ENCODE results near the gene FAM117A. TPM values are rescaled to one million over a fixed set of nuclear protein-coding genes. Genes with fewer than 3 reads are reported as not detected.

The FAM117A gene
- polyA plus RNA-seq, 2 donors, result 4.8 to 5.9 TPM

GRCh38 chr17:49755663-49756283 is 8.2 kb downstream of the FAM117A start:
- Histone ChIP-seq H3K36me3 (ENCODE audit: control insufficient read depth in 2 of 2, insufficient read depth in 2 of 2, low read length in 1 of 2) (no peaks in the 10 kb centered on the region), H3K4me1 (ENCODE audit: control insufficient read depth in 2 of 2, insufficient read depth in 2 of 2, low read length in 1 of 2) (peaks cover 0 to 3% of the 10 kb centered on the region in 2 donors), H3K27me3 (ENCODE audit: control insufficient read depth in 1 of 2, insufficient read depth in 2 of 2, low read length in 2 of 2) (no peaks in the 10 kb centered on the region), H3K27ac (ENCODE audit: low read depth in 2 of 2, low read length in 1 of 2) (no peak overlapping the region), H3K9me3 (ENCODE audit: control insufficient read depth in 2 of 2, insufficient read depth in 1 of 2, low read depth in 1 of 2, low read length in 1 of 2) (no peaks in the 10 kb centered on the region), H3K4me3 (ENCODE audit: low read depth in 1 of 2, low read length in 2 of 2) (no peak overlapping the region)
- 79 to 82% methylated on average over 4 of the region's 4 CpGs for WGBS, 2 donors

GRCh38 chr17:49753959-49754391 is 10.0 kb downstream of the FAM117A start:
- Histone ChIP-seq H3K36me3 (ENCODE audit: control insufficient read depth in 2 of 2, insufficient read depth in 2 of 2, low read length in 1 of 2) (no peaks in the 10 kb centered on the region), H3K4me1 (ENCODE audit: control insufficient read depth in 2 of 2, insufficient read depth in 2 of 2, low read length in 1 of 2) (peaks cover 0 to 3% of the 10 kb centered on the region in 2 donors), H3K27ac (ENCODE audit: low read depth in 2 of 2, low read length in 1 of 2) (no peak overlapping the region), H3K9me3 (ENCODE audit: control insufficient read depth in 2 of 2, insufficient read depth in 1 of 2, low read depth in 1 of 2, low read length in 1 of 2) (no peaks in the 10 kb centered on the region), H3K27me3 (ENCODE audit: control insufficient read depth in 1 of 2, insufficient read depth in 2 of 2, low read length in 2 of 2) (no peaks in the 10 kb centered on the region), H3K4me3 (ENCODE audit: low read depth in 1 of 2, low read length in 2 of 2) (no peak overlapping the region)
- 69 to 81% methylated on average over 8 of the region's 8 CpGs for WGBS, 2 donors

GRCh38 chr17:49752508-49752907 is 11.4 kb downstream of the FAM117A start:
- H3K9me3 ChIP-seq (ENCODE audit: control insufficient read depth in 2 of 2, insufficient read depth in 1 of 2, low read depth in 1 of 2, low read length in 1 of 2), result no peaks in the 10 kb centered on the region
- H3K4me1 ChIP-seq (ENCODE audit: control insufficient read depth in 2 of 2, insufficient read depth in 2 of 2, low read length in 1 of 2), result peaks cover 0 to 3% of the 10 kb centered on the region in 2 donors
- H3K4me3 ChIP-seq (ENCODE audit: low read depth in 1 of 2, low read length in 2 of 2), result no peak overlapping the region
- H3K27me3 ChIP-seq (ENCODE audit: control insufficient read depth in 1 of 2, insufficient read depth in 2 of 2, low read length in 2 of 2), result no peaks in the 10 kb centered on the region
- no peak overlapping the region for H3K27ac ChIP-seq (ENCODE audit: low read depth in 2 of 2, low read length in 1 of 2)
- WGBS, 2 donors, result 86 to 94% methylated on average over 3 of the region's 3 CpGs
- H3K36me3 ChIP-seq (ENCODE audit: control insufficient read depth in 2 of 2, insufficient read depth in 2 of 2, low read length in 1 of 2), result no peaks in the 10 kb centered on the region

- Histone ChIP-seq H3K27me3 (ENCODE audit: control insufficient read depth in 1 of 2, insufficient read depth in 2 of 2, low read length in 2 of 2) (no peaks in the 10 kb centered on the region), H3K4me1 (ENCODE audit: control insufficient read depth in 2 of 2, insufficient read depth in 2 of 2, low read length in 1 of 2) (no peaks in the 10 kb centered on the region), H3K4me3 (ENCODE audit: low read depth in 1 of 2, low read length in 2 of 2) (no peak overlapping the region), H3K9me3 (ENCODE audit: control insufficient read depth in 2 of 2, insufficient read depth in 1 of 2, low read depth in 1 of 2, low read length in 1 of 2) (no peaks in the 10 kb centered on the region), H3K27ac (ENCODE audit: low read depth in 2 of 2, low read length in 1 of 2) (no peak overlapping the region), H3K36me3 (ENCODE audit: control insufficient read depth in 2 of 2, insufficient read depth in 2 of 2, low read length in 1 of 2) (no peaks in the 10 kb centered on the region)
- WGBS, 2 donors, result 87 to 93% methylated on average over 3 of the region's 3 CpGs
These were observed 14.2 kb downstream of the FAM117A start for GRCh38 chr17:49749730-49750129.

GRCh38 chr17:49748791-49749190 is 15.1 kb downstream of the FAM117A start:
- no peak overlapping the region for H3K4me3 ChIP-seq (ENCODE audit: low read depth in 1 of 2, low read length in 2 of 2)
- H3K27ac ChIP-seq (ENCODE audit: low read depth in 2 of 2, low read length in 1 of 2), result no peak overlapping the region

GRCh38 chr17:49748223-49748622 is 15.7 kb downstream of the FAM117A start:
- no peaks in the 10 kb centered on the region for H3K9me3 ChIP-seq (ENCODE audit: control insufficient read depth in 2 of 2, insufficient read depth in 1 of 2, low read depth in 1 of 2, low read length in 1 of 2)
- H3K4me3 ChIP-seq (ENCODE audit: low read depth in 1 of 2, low read length in 2 of 2), result no peak overlapping the region
- WGBS, 2 donors, result 79 to 83% methylated on average over 3 of the region's 3 CpGs
- no peak overlapping the region for H3K27ac ChIP-seq (ENCODE audit: low read depth in 2 of 2, low read length in 1 of 2)
- no peaks in the 10 kb centered on the region for H3K4me1 ChIP-seq (ENCODE audit: control insufficient read depth in 2 of 2, insufficient read depth in 2 of 2, low read length in 1 of 2)
- H3K27me3 ChIP-seq (ENCODE audit: control insufficient read depth in 1 of 2, insufficient read depth in 2 of 2, low read length in 2 of 2), result no peaks in the 10 kb centered on the region
- no peaks in the 10 kb centered on the region for H3K36me3 ChIP-seq (ENCODE audit: control insufficient read depth in 2 of 2, insufficient read depth in 2 of 2, low read length in 1 of 2)

More at GRCh38 chr17:49748791-49749190, 15.1 kb downstream of the FAM117A start:
- Histone ChIP-seq H3K9me3 (ENCODE audit: control insufficient read depth in 2 of 2, insufficient read depth in 1 of 2, low read depth in 1 of 2, low read length in 1 of 2) (no peaks in the 10 kb centered on the region), H3K36me3 (ENCODE audit: control insufficient read depth in 2 of 2, insufficient read depth in 2 of 2, low read length in 1 of 2) (no peaks in the 10 kb centered on the region), H3K27me3 (ENCODE audit: control insufficient read depth in 1 of 2, insufficient read depth in 2 of 2, low read length in 2 of 2) (no peaks in the 10 kb centered on the region), H3K4me1 (ENCODE audit: control insufficient read depth in 2 of 2, insufficient read depth in 2 of 2, low read length in 1 of 2) (no peaks in the 10 kb centered on the region)
- 80 to 87% methylated on average over 7 of the region's 7 CpGs for WGBS, 2 donors

GRCh38 chr17:49747632-49748031 is 16.3 kb downstream of the FAM117A start:
- Histone ChIP-seq H3K9me3 (ENCODE audit: control insufficient read depth in 2 of 2, insufficient read depth in 1 of 2, low read depth in 1 of 2, low read length in 1 of 2) (no peaks in the 10 kb centered on the region), H3K27ac (ENCODE audit: low read depth in 2 of 2, low read length in 1 of 2) (no peak overlapping the region)
- WGBS, 2 donors, result 56 to 76% methylated on average over 1 of the region's 1 CpG

GRCh38 chr17:49746791-49747490 is 17.0 kb downstream of the FAM117A start:
- Histone ChIP-seq H3K36me3 (ENCODE audit: control insufficient read depth in 2 of 2, insufficient read depth in 2 of 2, low read length in 1 of 2) (no peaks in the 10 kb centered on the region), H3K9me3 (ENCODE audit: control insufficient read depth in 2 of 2, insufficient read depth in 1 of 2, low read depth in 1 of 2, low read length in 1 of 2) (no peaks in the 10 kb centered on the region), H3K27me3 (ENCODE audit: control insufficient read depth in 1 of 2, insufficient read depth in 2 of 2, low read length in 2 of 2) (no peaks in the 10 kb centered on the region), H3K4me1 (ENCODE audit: control insufficient read depth in 2 of 2, insufficient read depth in 2 of 2, low read length in 1 of 2) (no peaks in the 10 kb centered on the region), H3K27ac (ENCODE audit: low read depth in 2 of 2, low read length in 1 of 2) (peak overlapping the region; percentile 30 to 48), H3K4me3 (ENCODE audit: low read depth in 1 of 2, low read length in 2 of 2) (no peak overlapping the region)
- 64 to 76% methylated on average over 5 of the region's 5 CpGs for WGBS, 2 donors

More at GRCh38 chr17:49747632-49748031, 16.3 kb downstream of the FAM117A start:
- Histone ChIP-seq H3K36me3 (ENCODE audit: control insufficient read depth in 2 of 2, insufficient read depth in 2 of 2, low read length in 1 of 2) (no peaks in the 10 kb centered on the region), H3K4me1 (ENCODE audit: control insufficient read depth in 2 of 2, insufficient read depth in 2 of 2, low read length in 1 of 2) (no peaks in the 10 kb centered on the region), H3K27me3 (ENCODE audit: control insufficient read depth in 1 of 2, insufficient read depth in 2 of 2, low read length in 2 of 2) (no peaks in the 10 kb centered on the region), H3K4me3 (ENCODE audit: low read depth in 1 of 2, low read length in 2 of 2) (no peak overlapping the region)

- Histone ChIP-seq H3K27ac (ENCODE audit: low read depth in 2 of 2, low read length in 1 of 2) (no peak overlapping the region), H3K36me3 (ENCODE audit: control insufficient read depth in 2 of 2, insufficient read depth in 2 of 2, low read length in 1 of 2) (no peaks in the 10 kb centered on the region), H3K27me3 (ENCODE audit: control insufficient read depth in 1 of 2, insufficient read depth in 2 of 2, low read length in 2 of 2) (no peaks in the 10 kb centered on the region), H3K9me3 (ENCODE audit: control insufficient read depth in 2 of 2, insufficient read depth in 1 of 2, low read depth in 1 of 2, low read length in 1 of 2) (no peaks in the 10 kb centered on the region), H3K4me1 (ENCODE audit: control insufficient read depth in 2 of 2, insufficient read depth in 2 of 2, low read length in 1 of 2) (peaks cover 5% of the 10 kb centered on the region in 2 donors), H3K4me3 (ENCODE audit: low read depth in 1 of 2, low read length in 2 of 2) (no peak overlapping the region)
- WGBS, 2 donors, result 73 to 77% methylated on average over 1 of the region's 1 CpG
These were observed 18.5 kb downstream of the FAM117A start for GRCh38 chr17:49745175-49746139.

Data from esophagus (tissue), 2 donors.